Measurements from ENCODE around the gene GLIS1.

Gene GLIS1

DNA sequence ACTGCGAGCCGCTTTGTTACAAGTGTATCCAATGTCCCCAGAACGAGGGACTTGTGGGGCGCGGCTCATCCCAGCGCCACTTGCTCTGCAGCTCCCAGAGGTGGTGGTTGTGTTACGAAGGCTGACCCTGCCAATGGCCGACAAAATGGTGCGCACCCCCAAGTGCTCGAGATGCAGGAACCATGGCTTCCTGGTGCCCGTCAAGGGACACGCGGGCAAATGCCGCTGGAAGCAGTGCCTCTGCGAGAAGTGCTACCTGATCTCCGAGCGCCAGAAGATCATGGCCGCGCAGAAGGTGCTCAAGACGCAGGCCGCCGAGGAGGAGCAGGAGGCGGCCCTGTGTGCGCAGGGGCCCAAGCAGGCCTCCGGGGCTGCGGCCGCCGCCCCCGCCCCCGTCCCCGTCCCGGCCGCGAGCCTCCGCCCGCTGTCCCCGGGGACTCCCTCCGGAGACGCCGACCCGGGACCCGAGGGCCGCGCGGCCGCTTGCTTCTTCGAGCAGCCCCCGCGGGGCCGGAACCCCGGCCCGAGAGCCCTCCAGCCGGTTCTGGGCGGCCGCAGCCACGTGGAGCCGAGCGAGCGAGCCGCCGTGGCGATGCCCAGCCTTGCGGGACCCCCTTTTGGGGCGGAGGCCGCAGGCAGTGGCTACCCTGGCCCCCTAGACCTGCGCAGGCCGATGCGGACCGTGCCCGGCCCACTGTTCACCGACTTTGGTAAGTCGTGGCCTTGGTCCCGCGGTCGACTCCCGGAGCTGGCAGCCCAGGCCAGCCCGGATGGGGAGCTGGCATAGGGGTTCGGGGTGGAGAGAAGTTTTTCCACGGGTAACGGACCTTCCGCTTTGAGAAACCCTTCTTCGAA, 279.4 kb downstream of the GLIS1 start, which contains the start of gene DMRTB1:
Gene DMRTB1 (plus strand): TSS at position 79 of the 855 bp plus-strand sequence. CDS start 55 bp downstream, at position 134.
- H3K27ac ChIP-seq = no peak within 1 kb of the TSS
- no peaks in the 10 kb centered on the region for H3K36me3 ChIP-seq (ENCODE audit: insufficient read depth, low read length)
- DNase-seq (ENCODE audit: low read depth, low spot score) = no peak
- TF ChIP-seq POLR2AphosphoS5 (IDR thresholded peaks at IDR 0.05; ENCODE audit: borderline replicate concordance, low read depth, low read length) = no peak
- TF ChIP-seq FOXP2 (optimal IDR thresholded peaks at IDR 0.05; ENCODE audit: control extremely low read depth, extremely low read length, insufficient read depth) = no peak
- no peaks in the 10 kb centered on the region for H3K9me3 ChIP-seq (ENCODE audit: low read depth, low read length)
- no peak within 1 kb of the TSS for H3K9ac ChIP-seq (ENCODE audit: insufficient read length)
- no peak within 1 kb of the TSS for H3K4me3 ChIP-seq

- no peak for TF ChIP-seq POLR2AphosphoS5 (IDR thresholded peaks at IDR 0.05; ENCODE audit: borderline replicate concordance, low read depth, low read length)
- TF ChIP-seq EZH2 (IDR thresholded peaks at IDR 0.05) = no peak
- no peak for TF ChIP-seq FOXP2 (optimal IDR thresholded peaks at IDR 0.05; ENCODE audit: control extremely low read depth, extremely low read length, insufficient read depth)
- Histone ChIP-seq H3K36me3 (ENCODE audit: insufficient read depth, low read length) (no peaks in the 10 kb centered on the region), H3K9ac (ENCODE audit: insufficient read length) (no peak overlapping the region), H3K27ac (no peak overlapping the region), H3K9me3 (ENCODE audit: low read depth, low read length) (no peaks in the 10 kb centered on the region), H3K4me3 (no peak overlapping the region)
- DNase-seq (ENCODE audit: low read depth, low spot score) = no peak
Measured at GRCh38 chr1:53458634-53459033, 280.3 kb downstream of the GLIS1 start.

All from SK-N-MC (cell line).